ENCODE data around the gene ANO8. TPM values are rescaled to one million over a fixed set of nuclear protein-coding genes. Genes with fewer than 3 reads are reported as not detected.
"Not testable (repeated sequence)": the region's sequence is repeated elsewhere in the genome, so short reads cannot be mapped to it uniquely, and the experiment has no call there.

The ANO8 gene
- total RNA-seq, 1 experiment from 2014 or later: 0.82 TPM

DNA sequence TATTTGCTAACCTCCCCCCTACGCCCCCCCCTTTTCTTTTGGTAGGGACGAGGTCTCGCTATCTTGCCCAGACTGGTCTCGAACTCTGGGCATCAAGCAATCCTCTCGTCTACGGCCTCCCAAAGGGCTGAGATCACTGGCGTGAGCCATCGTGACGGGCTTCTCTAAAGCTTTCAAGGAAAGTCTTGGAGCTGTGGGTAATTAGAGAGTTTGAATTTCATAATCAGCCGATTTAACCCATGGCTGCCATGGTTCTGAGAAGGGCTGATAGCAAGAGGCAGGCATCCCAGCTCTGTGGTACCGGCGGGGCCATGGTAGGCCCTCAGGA lies 30.8 kb downstream of the ANO8 start:
- Histone ChIP-seq H3K9ac (ENCODE audit: low read length) (no peak overlapping the region), H3K79me2 (ENCODE audit: low read length) (peaks cover 6% of the 10 kb centered on the region; the same call in 1 of the 2 replicates), H3K27ac (ENCODE audit: low read length) (no peak overlapping the region), H2AFZ (ENCODE audit: low read length) (no peak overlapping the region), H3K9me2 (replicated peaks; ENCODE audit: insufficient read depth, low read length) (no peaks in the 10 kb centered on the region), H3K4me3 (ENCODE audit: low read length) (no peak overlapping the region), H3K36me3 (ENCODE audit: insufficient read depth, low read length) (no peaks in the 10 kb centered on the region), H3K9me3 (ENCODE audit: low read length) (no peaks in the 10 kb centered on the region), H3K4me2 (ENCODE audit: low read depth, low read length, poor library complexity, severe bottlenecking) (no peak overlapping the region), H4K20me1 (ENCODE audit: insufficient read depth, low read depth, low read length) (peaks cover 11% of the 10 kb centered on the region; the same call in 1 of the 2 replicates), H3K27me3 (ENCODE audit: low read length) (no peaks in the 10 kb centered on the region), H3K4me1 (ENCODE audit: low read length) (peaks cover 24% of the 10 kb centered on the region)
- no peak for DNase-seq

DNA sequence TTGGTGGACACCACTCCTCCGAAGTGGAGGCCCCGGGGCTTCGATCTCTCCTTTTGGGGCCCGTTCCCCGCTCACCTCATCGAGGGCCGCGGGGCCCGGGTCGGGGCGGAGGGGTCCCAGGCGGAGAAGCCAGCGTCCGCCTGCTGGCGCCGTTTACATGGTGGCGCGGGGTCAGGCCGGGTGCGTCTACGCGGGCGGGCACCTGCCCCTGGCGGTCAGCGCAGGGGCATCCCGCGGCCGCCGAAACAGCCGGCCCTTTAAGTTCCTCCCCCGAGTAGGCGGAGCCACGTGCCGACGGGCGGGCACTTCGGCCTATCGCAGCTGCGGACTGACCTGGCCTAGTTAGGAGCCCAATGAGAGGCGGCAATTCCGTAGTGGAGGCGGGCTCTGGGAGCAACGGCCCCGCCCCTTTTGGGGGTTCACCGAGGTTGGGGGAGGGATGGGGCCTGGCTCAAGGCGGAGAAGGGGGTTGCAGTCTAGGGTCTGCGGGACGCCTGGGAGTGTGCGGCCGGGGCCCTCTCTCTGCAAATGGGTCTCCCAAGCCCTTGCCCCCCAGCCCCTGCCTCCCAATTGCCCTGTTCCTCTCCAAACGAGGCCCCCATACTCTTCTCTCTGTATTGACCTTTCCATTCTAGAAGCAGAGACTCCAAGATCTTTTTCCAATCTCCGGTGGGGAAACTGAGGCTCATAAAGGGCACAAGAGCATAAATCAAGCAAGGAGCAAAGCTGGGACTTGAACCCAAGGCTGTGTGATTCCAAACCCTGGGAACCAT lies 31.3 kb downstream of the ANO8 start, which contains the start of gene ABHD8:
Gene ABHD8 (minus strand): TSS at position 259 of the 773 bp plus-strand sequence. CDS start 1,809 bp downstream, outside the sequence.
- Histone ChIP-seq H3K9ac (ENCODE audit: low read length) (peak within 1 kb of the TSS; percentile 4; the same call in 1 of the 2 replicates), H3K79me2 (ENCODE audit: low read length) (peaks cover 6% of the 10 kb centered on the region; the same call in 1 of the 2 replicates), H2AFZ (ENCODE audit: low read length) (no peak within 1 kb of the TSS), H3K27me3 (ENCODE audit: low read length) (no peaks in the 10 kb centered on the region), H3K9me2 (replicated peaks; ENCODE audit: insufficient read depth, low read length) (no peaks in the 10 kb centered on the region), H3K9me3 (ENCODE audit: low read length) (no peaks in the 10 kb centered on the region), H3K36me3 (ENCODE audit: insufficient read depth, low read length) (no peaks in the 10 kb centered on the region), H4K20me1 (ENCODE audit: insufficient read depth, low read depth, low read length) (peaks cover 11% of the 10 kb centered on the region; the same call in 1 of the 2 replicates), H3K4me3 (ENCODE audit: low read length) (peak within 1 kb of the TSS; percentile 43; the same call in 1 of the 2 replicates), H3K4me2 (ENCODE audit: low read depth, low read length, poor library complexity, severe bottlenecking) (peak within 1 kb of the TSS; percentile 37), H3K4me1 (ENCODE audit: low read length) (peaks cover 24% of the 10 kb centered on the region), H3K27ac (ENCODE audit: low read length) (peak within 1 kb of the TSS; percentile 10; the same call in 1 of the 2 replicates)
- peak; percentile 94 for DNase-seq

DNA sequence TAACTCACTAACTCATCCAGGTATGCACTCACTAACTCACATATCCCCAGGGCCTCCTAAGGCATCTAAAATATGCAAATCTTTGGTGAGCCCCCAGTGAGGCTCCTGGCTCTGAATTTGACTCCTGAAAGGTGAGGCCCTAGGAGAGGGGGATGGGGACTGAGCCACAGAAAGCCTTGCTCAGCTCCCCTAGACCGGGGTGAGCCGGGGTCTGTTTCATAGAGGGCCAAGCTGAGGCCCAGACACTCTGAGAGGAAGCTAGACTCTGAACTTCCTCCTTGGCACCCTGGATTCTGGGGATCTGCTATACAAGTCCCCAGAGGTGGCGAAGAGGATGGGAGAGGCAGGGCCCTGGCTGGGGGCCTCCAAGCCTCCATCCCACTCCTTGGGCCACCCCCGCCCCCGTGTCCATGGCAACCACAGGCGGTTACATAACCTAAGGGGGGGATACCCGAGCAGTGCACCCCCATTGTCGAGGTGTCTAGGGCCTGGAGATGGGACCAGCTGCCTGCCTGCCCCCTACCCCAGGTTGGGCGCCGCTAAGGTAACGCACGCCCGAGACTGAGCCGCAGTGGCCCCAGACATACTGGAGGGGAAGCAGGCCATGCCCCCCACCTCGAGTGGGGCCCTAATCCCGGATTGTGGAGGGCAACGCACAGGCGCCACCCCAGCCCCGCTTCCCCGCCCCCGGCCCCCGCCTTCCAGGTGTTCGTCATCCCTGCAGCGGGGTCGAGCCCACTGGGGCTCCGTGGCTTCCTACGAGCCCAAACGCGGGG lies 32.1 kb downstream of the ANO8 start:
- Histone ChIP-seq H3K27me3 (ENCODE audit: low read length) (no peaks in the 10 kb centered on the region), H4K20me1 (ENCODE audit: insufficient read depth, low read depth, low read length) (peaks cover 11% of the 10 kb centered on the region; the same call in 1 of the 2 replicates), H3K4me2 (ENCODE audit: low read depth, low read length, poor library complexity, severe bottlenecking) (peak overlapping the region; percentile 37), H3K9ac (ENCODE audit: low read length) (peak overlapping the region; percentile 4; the same call in 1 of the 2 replicates), H2AFZ (ENCODE audit: low read length) (no peak overlapping the region), H3K27ac (ENCODE audit: low read length) (peak overlapping the region; percentile 10; the same call in 1 of the 2 replicates), H3K79me2 (ENCODE audit: low read length) (peaks cover 6% of the 10 kb centered on the region), H3K4me3 (ENCODE audit: low read length) (peak overlapping the region; percentile 43; the same call in 1 of the 2 replicates), H3K36me3 (ENCODE audit: insufficient read depth, low read length) (no peaks in the 10 kb centered on the region; the same call in 1 of the 2 replicates), H3K4me1 (ENCODE audit: low read length) (peaks cover 24% of the 10 kb centered on the region), H3K9me2 (replicated peaks; ENCODE audit: insufficient read depth, low read length) (no peaks in the 10 kb centered on the region), H3K9me3 (ENCODE audit: low read length) (no peaks in the 10 kb centered on the region)
- DNase-seq: peak; percentile 67

DNA sequence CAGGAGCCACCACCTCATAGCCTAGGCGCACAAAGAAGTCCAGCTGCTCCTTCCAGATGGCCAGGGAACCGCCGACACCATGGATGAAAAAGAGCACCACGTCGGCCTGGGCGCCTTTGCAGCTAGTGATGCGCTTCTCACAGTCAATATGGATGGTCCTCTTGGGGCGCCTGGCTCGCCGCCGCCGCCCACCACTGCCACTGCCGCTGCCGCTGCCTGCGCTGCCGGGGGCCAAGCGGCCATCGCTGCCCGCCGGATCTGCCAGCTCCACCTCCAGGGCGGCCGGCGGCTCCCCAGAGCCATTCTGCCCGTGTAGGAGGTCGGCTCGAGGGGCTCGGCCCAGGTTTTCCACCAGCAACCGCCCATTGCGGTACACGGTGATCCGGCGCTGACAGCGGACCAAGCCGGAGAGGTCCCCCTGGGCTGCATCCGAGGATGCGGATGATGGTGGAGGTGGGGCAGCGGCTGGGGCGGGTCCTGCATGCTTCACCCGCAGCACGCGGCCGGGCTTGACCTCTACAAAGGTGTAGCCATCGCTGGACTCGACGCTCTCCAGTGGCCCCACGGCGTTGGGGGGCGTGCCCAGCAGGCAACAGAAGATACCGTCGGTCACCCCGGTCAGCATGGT lies 33.5 kb downstream of the ANO8 start:
- H3K9me3 ChIP-seq (ENCODE audit: low read length): no peaks in the 10 kb centered on the region
- no peak for DNase-seq
- H3K4me2 ChIP-seq (ENCODE audit: low read depth, low read length, poor library complexity, severe bottlenecking): no peak overlapping the region

DNA sequence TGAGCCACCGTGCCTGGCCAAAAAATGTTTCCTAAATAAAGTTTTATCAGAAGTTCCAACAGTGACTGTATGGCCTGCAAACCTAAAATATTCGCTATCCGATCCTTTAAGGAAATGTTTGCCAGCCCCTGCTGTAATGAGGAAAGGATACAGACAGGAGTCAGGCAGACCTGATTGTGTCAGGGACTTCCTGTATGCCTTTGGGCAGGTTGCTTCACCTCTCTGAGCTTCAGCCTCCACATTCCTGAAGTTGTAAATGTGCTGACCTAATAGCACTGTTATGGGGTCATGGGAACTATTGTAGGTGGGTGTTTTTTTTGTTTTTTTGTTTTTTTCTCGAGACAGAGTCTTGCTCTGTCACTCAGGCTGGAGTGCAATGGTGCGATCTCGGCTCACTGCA lies 37.7 kb downstream of the ANO8 start:
- Histone ChIP-seq H3K36me3 (ENCODE audit: insufficient read depth, low read length) (no peaks in the 10 kb centered on the region; the same call in 1 of the 2 replicates), H3K27me3 (ENCODE audit: low read length) (no peaks in the 10 kb centered on the region), H3K9me2 (replicated peaks; ENCODE audit: insufficient read depth, low read length) (no peaks in the 10 kb centered on the region), H3K4me2 (ENCODE audit: low read depth, low read length, poor library complexity, severe bottlenecking) (no peak overlapping the region), H3K4me3 (ENCODE audit: low read length) (no peak overlapping the region), H3K9ac (ENCODE audit: low read length) (no peak overlapping the region), H3K4me1 (ENCODE audit: low read length) (peaks cover 10% of the 10 kb centered on the region), H3K9me3 (ENCODE audit: low read length) (no peaks in the 10 kb centered on the region), H4K20me1 (ENCODE audit: insufficient read depth, low read depth, low read length) (no peaks in the 10 kb centered on the region; the same call in 1 of the 2 replicates), H3K79me2 (ENCODE audit: low read length) (peaks cover 8% of the 10 kb centered on the region), H2AFZ (ENCODE audit: low read length) (no peak overlapping the region), H3K27ac (ENCODE audit: low read length) (no peak overlapping the region)
- no peak for DNase-seq

More for the DNA sequence above, 33.5 kb downstream of the ANO8 start:
- Histone ChIP-seq H3K36me3 (ENCODE audit: insufficient read depth, low read length) (no peaks in the 10 kb centered on the region; the same call in 1 of the 2 replicates), H3K27ac (ENCODE audit: low read length) (no peak overlapping the region), H2AFZ (ENCODE audit: low read length) (no peak overlapping the region), H3K9ac (ENCODE audit: low read length) (no peak overlapping the region), H3K4me1 (ENCODE audit: low read length) (peaks cover 16% of the 10 kb centered on the region), H3K4me3 (ENCODE audit: low read length) (no peak overlapping the region), H3K27me3 (ENCODE audit: low read length) (no peaks in the 10 kb centered on the region), H3K79me2 (ENCODE audit: low read length) (no peaks in the 10 kb centered on the region; the same call in 1 of the 2 replicates), H4K20me1 (ENCODE audit: insufficient read depth, low read depth, low read length) (peaks cover 11% of the 10 kb centered on the region; the same call in 1 of the 2 replicates), H3K9me2 (replicated peaks; ENCODE audit: insufficient read depth, low read length) (no peaks in the 10 kb centered on the region)

DNA sequence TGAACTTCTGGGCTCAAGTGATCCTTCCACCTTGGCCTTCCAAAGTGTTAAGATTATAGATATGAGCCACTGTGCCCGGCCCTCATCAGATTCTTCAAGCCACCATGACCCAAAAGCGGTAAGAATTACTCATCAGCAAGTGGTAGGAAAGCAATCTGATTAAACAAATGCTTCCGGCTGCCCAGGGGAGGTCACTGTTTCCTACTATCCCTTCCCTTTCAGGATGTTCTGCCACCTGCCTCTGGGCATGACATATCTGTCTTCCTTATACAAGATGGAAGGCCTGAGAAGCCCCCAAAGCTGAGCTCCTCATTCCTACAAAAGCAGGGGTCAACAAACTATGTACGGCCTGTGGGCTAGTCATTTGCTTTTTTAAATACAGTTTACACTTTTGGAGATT lies 38.4 kb downstream of the ANO8 start:
- H3K4me3 ChIP-seq (ENCODE audit: low read length): no peak overlapping the region
- no peaks in the 10 kb centered on the region for H3K27me3 ChIP-seq (ENCODE audit: low read length)
- no peaks in the 10 kb centered on the region for H3K9me2 ChIP-seq (replicated peaks; ENCODE audit: insufficient read depth, low read length)
- no peaks in the 10 kb centered on the region; the same call in 1 of the 2 replicates for H3K36me3 ChIP-seq (ENCODE audit: insufficient read depth, low read length)
- DNase-seq: no peak
- peaks cover 10% of the 10 kb centered on the region for H3K4me1 ChIP-seq (ENCODE audit: low read length)
- no peaks in the 10 kb centered on the region for H3K9me3 ChIP-seq (ENCODE audit: low read length)
- no peak overlapping the region for H3K27ac ChIP-seq (ENCODE audit: low read length)
- H2AFZ ChIP-seq (ENCODE audit: low read length): no peak overlapping the region
- no peaks in the 10 kb centered on the region; the same call in 1 of the 2 replicates for H4K20me1 ChIP-seq (ENCODE audit: insufficient read depth, low read depth, low read length)
- no peak overlapping the region for H3K4me2 ChIP-seq (ENCODE audit: low read depth, low read length, poor library complexity, severe bottlenecking)
- peaks cover 8% of the 10 kb centered on the region for H3K79me2 ChIP-seq (ENCODE audit: low read length)
- H3K9ac ChIP-seq (ENCODE audit: low read length): no peak overlapping the region

DNA sequence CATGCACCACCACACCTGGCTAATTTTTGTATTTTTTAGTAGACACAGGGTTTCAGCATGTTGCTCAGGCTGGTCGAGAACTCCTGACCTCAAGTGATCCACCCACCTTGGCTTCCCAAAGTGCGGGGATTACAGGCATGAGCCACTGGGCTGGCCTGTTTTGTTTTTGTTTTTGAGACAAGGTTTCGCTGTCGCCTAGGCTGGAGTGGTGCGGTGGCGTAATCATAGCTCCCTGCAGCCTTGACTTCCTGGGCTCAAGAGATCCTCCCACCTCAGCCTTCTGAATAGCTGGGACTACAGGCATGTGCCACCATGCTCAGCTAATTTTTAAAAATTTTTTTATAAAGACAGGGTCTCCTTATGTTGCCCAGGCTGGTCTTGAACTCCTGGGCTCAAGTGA lies 39.1 kb downstream of the ANO8 start:
- H3K9me3 ChIP-seq (ENCODE audit: low read length); H3K4me3 ChIP-seq (ENCODE audit: low read length); H4K20me1 ChIP-seq (ENCODE audit: insufficient read depth, low read depth, low read length); H3K36me3 ChIP-seq (ENCODE audit: insufficient read depth, low read length); H3K4me2 ChIP-seq (ENCODE audit: low read depth, low read length, poor library complexity, severe bottlenecking); H3K9ac ChIP-seq (ENCODE audit: low read length); H3K4me1 ChIP-seq (ENCODE audit: low read length); DNase-seq; H3K27me3 ChIP-seq (ENCODE audit: low read length); H3K79me2 ChIP-seq (ENCODE audit: low read length); H3K27ac ChIP-seq (ENCODE audit: low read length); H2AFZ ChIP-seq (ENCODE audit: low read length); H3K9me2 ChIP-seq (replicated peaks; ENCODE audit: insufficient read depth, low read length): not testable (repeated sequence)

Data from Karpas-422 (cell line).